Measurements from ENCODE around the gene CD58.

DNA sequence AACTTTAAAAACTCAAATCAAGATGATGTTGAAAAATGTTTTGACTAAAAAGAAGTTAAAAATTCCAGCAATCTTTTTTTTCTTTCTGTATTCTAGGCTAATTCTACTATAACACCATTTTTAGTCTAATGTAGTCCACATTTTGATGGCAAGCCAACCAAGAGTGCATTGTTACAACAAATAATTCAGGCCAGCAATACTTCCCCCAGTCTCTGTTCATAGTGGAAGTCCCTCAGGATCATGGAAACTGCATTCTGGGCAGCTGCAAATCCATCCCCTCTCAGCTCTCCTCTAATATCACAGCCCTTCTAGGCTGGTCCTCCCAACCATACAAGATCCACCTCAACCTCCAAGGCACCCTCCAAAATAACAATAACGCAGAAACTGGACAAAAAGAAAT lies 7.8 kb upstream of the CD58 start:
- no peak for TF ChIP-seq CTCF (IDR thresholded peaks at IDR 0.05)
- no peak for TF ChIP-seq POLR2A (IDR thresholded peaks at IDR 0.05)

Data from Peyer's patch (tissue), 4 donors.